ENCODE results near the gene CD300H. TPM values are rescaled to one million over a fixed set of nuclear protein-coding genes. Genes with fewer than 3 reads are reported as not detected.

Gene CD300H
- total RNA-seq, 1 donor from 2014 or later = not detected

Other genes with a start within 250 kb of the CD300H start
- under 0.01 and 0.44 TPM in 2 replicates for gene KIF19, start 241.3 kb downstream of the CD300H start, total RNA-seq
- not detected in 2 replicates for gene BTBD17, start 205.6 kb downstream of the CD300H start, total RNA-seq
- gene GPR142, start 200.0 kb downstream of the CD300H start, total RNA-seq = not detected in 2 replicates
- gene GPRC5C, start 135.4 kb downstream of the CD300H start, total RNA-seq = 0.22 and 0.40 TPM in 2 replicates
- not detected in 2 replicates for gene CD300A, start 100.9 kb downstream of the CD300H start, total RNA-seq
- not detected in 2 replicates for gene CD300LB, start 36.0 kb downstream of the CD300H start, total RNA-seq
- gene CD300C, start 21.4 kb downstream of the CD300H start, total RNA-seq = not detected in 2 replicates
- not detected in 2 replicates for gene CD300LD, start 24.8 kb upstream of the CD300H start, total RNA-seq
- gene CD300E, start 56.2 kb upstream of the CD300H start, total RNA-seq = not detected in 2 replicates
- gene CD300LF, start 145.4 kb upstream of the CD300H start, total RNA-seq = not detected in 2 replicates
- gene RAB37, start 169.7 kb upstream of the CD300H start, total RNA-seq = 0.20 and 0.22 TPM in 2 replicates
- 4.4 and 4.6 TPM in 2 replicates for gene NHERF1, start 181.1 kb upstream of the CD300H start, total RNA-seq
- gene NAT9, start 208.8 kb upstream of the CD300H start, total RNA-seq = 15.5 and 20.0 TPM in 2 replicates

All from lung microvascular endothelial cell (primary cell).